DMS153 treated with DMSO at 0.1 percent for 48 hours (cell line): ENCODE results near the gene LRRC25.

Experiments used
- DNase-seq: peaks from one replicate; lab custom pipeline; 2025; ENCODE audit not compliant: unreplicated experiment; lab: John Stamatoyannopoulos, UW

LRRC25 gene

DNA sequence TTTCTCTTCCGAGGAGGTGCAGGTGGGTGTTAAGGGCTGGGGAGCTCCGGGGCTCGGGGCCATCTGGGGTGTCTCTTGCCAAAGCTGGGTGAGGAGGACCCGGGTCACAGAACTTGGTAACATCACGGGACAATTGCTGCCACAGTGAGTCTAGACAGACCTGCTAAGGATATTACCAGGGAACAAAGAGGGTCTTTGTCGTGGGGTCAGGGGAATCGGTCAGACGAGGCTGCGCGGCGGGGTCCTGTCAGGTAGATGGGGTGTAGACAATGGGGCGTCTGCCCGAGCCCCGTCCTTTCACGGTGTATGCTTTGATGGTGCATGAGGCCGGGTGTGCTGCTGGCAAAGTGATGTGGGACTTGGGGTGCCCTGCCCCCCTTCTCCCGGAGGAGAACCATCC is 49.3 kb downstream of the LRRC25 start:
- no peak for DNase-seq

DNA sequence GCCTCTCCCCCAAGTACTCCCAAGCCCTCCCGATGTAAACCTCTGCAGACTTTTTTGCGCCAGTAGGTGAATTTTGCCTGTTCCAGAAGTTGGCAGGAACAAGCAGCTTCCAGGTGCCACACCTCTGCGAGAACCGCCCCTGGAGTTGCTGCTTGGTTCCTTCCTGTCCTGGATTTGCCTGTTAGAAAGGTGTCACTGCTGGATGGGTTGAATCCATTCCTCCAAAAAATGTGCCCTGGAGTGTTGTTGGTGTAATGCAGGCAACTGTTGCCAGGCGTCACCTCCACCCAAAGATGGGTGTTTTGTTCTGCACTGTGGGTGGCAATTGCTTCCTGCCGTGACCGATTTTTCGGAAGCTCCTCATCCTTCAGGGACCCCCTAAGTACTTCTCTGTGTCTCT is 51.3 kb downstream of the LRRC25 start:
- no peak for DNase-seq

DNA sequence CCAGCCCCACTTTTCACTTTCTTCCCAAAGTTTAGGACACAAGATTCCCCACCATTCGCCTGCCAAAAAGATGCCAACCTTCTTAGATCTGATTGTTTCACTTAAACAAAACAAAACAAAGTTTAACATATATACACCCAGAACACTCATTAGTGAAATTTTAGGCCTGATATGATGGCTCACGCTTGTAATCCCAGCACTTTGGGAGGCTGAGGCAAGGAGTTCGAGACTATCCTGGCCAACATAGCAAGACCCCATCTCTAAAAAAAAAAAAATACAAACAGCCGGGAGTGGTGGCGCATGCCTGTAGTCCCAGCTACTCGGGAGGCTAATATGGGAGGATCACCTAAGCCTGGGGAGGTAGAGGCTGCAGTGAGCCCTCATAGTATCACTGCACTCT is 52.1 kb downstream of the LRRC25 start:
- DNase-seq, result no peak

DNA sequence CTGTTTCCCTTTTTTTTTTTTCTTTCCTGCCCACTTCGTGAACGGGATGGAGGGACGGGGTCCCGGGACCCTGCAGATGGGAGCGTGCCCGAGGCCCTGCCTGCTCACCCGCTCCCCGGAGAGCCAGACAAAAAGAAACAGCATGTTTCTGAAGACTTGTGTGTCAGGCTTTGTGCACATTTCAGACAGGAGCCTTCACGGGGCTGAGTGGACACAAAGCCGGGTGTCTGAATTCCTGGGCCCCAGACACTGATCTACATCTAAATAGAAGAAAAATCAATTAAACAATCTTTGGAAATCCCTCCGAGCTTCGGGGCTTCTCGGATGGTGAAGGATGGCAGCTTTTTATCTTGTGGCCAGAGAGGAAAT is 52.9 kb downstream of the LRRC25 start:
- no peak for DNase-seq

DNA sequence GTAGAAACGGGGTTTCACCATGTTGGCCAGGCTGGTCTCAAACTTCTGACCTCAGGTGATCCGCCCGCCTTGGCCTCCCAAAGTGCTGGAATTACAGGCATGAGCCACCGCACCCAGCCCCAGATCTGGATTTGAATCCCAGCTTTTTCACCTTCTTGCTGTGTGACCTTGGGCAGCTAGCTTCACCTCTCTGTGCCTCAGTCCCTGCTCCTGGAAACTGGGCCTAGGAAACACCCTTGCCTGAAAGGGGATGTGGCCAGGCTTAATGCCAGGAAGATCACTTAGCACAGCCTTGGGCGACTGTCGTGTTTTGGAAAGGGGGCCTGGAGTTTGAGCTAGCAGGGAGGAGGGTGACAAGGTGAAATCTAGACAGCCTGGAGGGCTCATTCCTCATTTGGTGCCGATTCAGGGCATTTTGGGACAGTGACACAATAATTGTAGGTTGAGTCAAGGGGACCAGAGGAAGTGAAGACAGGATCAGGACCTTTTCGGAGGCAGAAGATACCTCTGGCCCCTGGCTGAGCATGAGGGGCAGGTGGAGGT is 55.3 kb downstream of the LRRC25 start:
- DNase-seq, result no peak
